Stimulated activated CD8-positive, alpha-beta memory T cell treated with anti-CD3 and anti-CD28 coated beads, Interleukin-2, amount 100 ng/mL, for 48 hours (primary cell): ENCODE data around the gene LDLR.
"Not testable (repeated sequence)": the region's sequence is repeated elsewhere in the genome, so short reads cannot be mapped to it uniquely, and the experiment has no call there.

ENCODE experiments used
- DNase-seq, 2 donors: peaks; one replicate each; pipeline ENCODE4 v3.0.0-alpha.2; 2020; ENCODE audit warnings: low read depth in 2 of 2

Gene LDLR

GRCh38 chr19:11172576-11172975 is 83.3 kb downstream of the LDLR start:
- DNase-seq = no peak

- DNase-seq = no peak
Observed at GRCh38 chr19:11173516-11174155, 84.4 kb downstream of the LDLR start.

GRCh38 chr19:11174336-11174735 is 85.1 kb downstream of the LDLR start:
- no peak for DNase-seq

- no peak for DNase-seq
Observed at GRCh38 chr19:11175920-11176319, 86.7 kb downstream of the LDLR start.

- no peak for DNase-seq
Observed at GRCh38 chr19:11176466-11177193, 87.4 kb downstream of the LDLR start.

GRCh38 chr19:11177592-11177991 is 88.3 kb downstream of the LDLR start:
- DNase-seq = no peak

GRCh38 chr19:11179145-11179465 is 89.8 kb downstream of the LDLR start:
- DNase-seq = not testable (repeated sequence)

GRCh38 chr19:11179716-11180297 is 90.5 kb downstream of the LDLR start:
- no peak for DNase-seq

- DNase-seq = no peak
Observed at GRCh38 chr19:11180346-11180745, 91.1 kb downstream of the LDLR start.

- not testable (repeated sequence) for DNase-seq
Observed at GRCh38 chr19:11180975-11181374, 91.7 kb downstream of the LDLR start.

GRCh38 chr19:11181488-11181887 is 92.2 kb downstream of the LDLR start:
- DNase-seq = no peak
